Bronchial smooth muscle cell (primary cell): Measurements from ENCODE around the gene DOCK9. TPM values are rescaled to one million over a fixed set of nuclear protein-coding genes. Genes with fewer than 3 reads are reported as not detected.

ENCODE experiments used
- total RNA-seq: library from RNA; depleted of rRNA; stranded (reverse); fragments of >200 nt; gene quantifications from 2 replicates; pipeline ENCODE4 v1.2.1, GENCODE V29; 2014

Gene DOCK9
- 9.4 and 10.6 TPM in 2 replicates for total RNA-seq

GRCh38 chr13:98977568-98978265 lies at the start of gene DOCK9:
Gene DOCK9 (minus strand): TSS chr13:98978064. CDS start chr13:98977909, 155 bp downstream.

GRCh38 chr13:98752467-98753290 lies 225.2 kb downstream of the DOCK9 start, which contains the start of gene SLC15A1:
Gene SLC15A1 (minus strand): TSS chr13:98752672. CDS start chr13:98752598, 74 bp downstream.

Other genes starting within 250 kb of the DOCK9 start
- not detected in 2 replicates for gene SLC15A1, start 225.4 kb downstream of the DOCK9 start, total RNA-seq
- 16.4 and 20.3 TPM in 2 replicates for gene UBAC2, start 222.8 kb upstream of the DOCK9 start, total RNA-seq